WTC11 (cell line): ENCODE measurements around the gene NHSL2. TPM values are rescaled to one million over a fixed set of nuclear protein-coding genes. Genes with fewer than 3 reads are reported as not detected.

Experiments
- ATAC-seq: fragments of 200-7000 bp; cut with Tn5 transposase; 2 replicates; pipeline ENCODE4 v1.10.0; 2021; ENCODE audit warnings: mild to moderate bottlenecking, moderate library complexity
- CTCF ChIA-PET: fragments of 300-600 bp; sonication (Branson Sonifier 250); formaldehyde crosslinking; loops from one replicate; lab custom pipeline; 2021; ENCODE audit warnings: antibody characterized with exemption; lab: Charles Lee
- POLR2A ChIA-PET: fragments of 350-600 bp; sonication (Branson Sonifier 250); formaldehyde crosslinking; loops from one replicate; lab custom pipeline; 2021; ENCODE audit warnings: antibody characterized with exemption; lab: Charles Lee
- DNase-seq: peaks from one replicate; pipeline ENCODE4 v3.0.0; 2021; ENCODE audit warnings: low spot score
- H3K27ac Mint-ChIP-seq: 2 replicates; pipeline ENCODE4 v1.8.0; 2021; ENCODE audit warnings: mixed read lengths
- H3K27me3 Mint-ChIP-seq: 2 replicates; pipeline ENCODE4 v1.8.0; 2021; ENCODE audit warnings: low read depth, mild to moderate bottlenecking, moderate library complexity, mixed read lengths
- H3K36me3 Mint-ChIP-seq: 2 replicates; pipeline ENCODE4 v1.8.0; 2021; ENCODE audit warnings: mixed read lengths
- H3K4me1 Mint-ChIP-seq: 2 replicates; pipeline ENCODE4 v1.8.0; 2022; ENCODE audit warnings: mixed read lengths
- H3K4me3 Mint-ChIP-seq: 2 replicates; pipeline ENCODE4 v1.8.0; 2021; ENCODE audit warnings: mild to moderate bottlenecking, moderate library complexity, mixed read lengths
- H3K9me3 Mint-ChIP-seq: 2 replicates; pipeline ENCODE4 v1.8.0; 2021; ENCODE audit warnings: mixed read lengths
- ATF3 ChIP-seq: sonication (generic); formaldehyde crosslinking; conservative IDR thresholded peaks from 2 replicates; pipeline ENCODE4 v1.8.1; 2022; ENCODE audit warnings: mild to moderate bottlenecking, missing genetic modification reagents
- ESRRA ChIP-seq: sonication (generic); formaldehyde crosslinking; IDR thresholded peaks from 2 replicates; pipeline ENCODE4 v1.8.1; 2022; ENCODE audit warnings: mild to moderate bottlenecking, missing genetic modification reagents, borderline replicate concordance
- NR1H2 ChIP-seq: sonication (generic); formaldehyde crosslinking; IDR thresholded peaks from 2 replicates; pipeline ENCODE4 v1.9.0; 2021; ENCODE audit warnings: mild to moderate bottlenecking, moderate library complexity, missing genetic modification reagents
- OVOL2 ChIP-seq: fragments of 250-450 bp; sonication (Bioruptor Pico); IDR thresholded peaks from 2 replicates; pipeline ENCODE4 v1.9.0; 2021; ENCODE audit warnings: mild to moderate bottlenecking, borderline replicate concordance
- RORB ChIP-seq: fragments of 250-450 bp; sonication (Bioruptor Pico); IDR thresholded peaks from 2 replicates; pipeline ENCODE4 v1.9.0; 2021; ENCODE audit warnings: mild to moderate bottlenecking
- TCF7 ChIP-seq: sonication (generic); formaldehyde crosslinking; IDR thresholded peaks from 2 replicates; pipeline ENCODE4 v1.8.0; 2022; ENCODE audit warnings: mild to moderate bottlenecking, low read depth, missing genetic modification reagents, moderate library complexity
- USF2 ChIP-seq: sonication (generic); formaldehyde crosslinking; IDR thresholded peaks from 2 replicates; pipeline ENCODE4 v1.8.1; 2023; ENCODE audit warnings: mild to moderate bottlenecking, missing genetic modification reagents, moderate library complexity
- ZMAT4 ChIP-seq: fragments of 250-450 bp; sonication (Bioruptor Pico); IDR thresholded peaks from 2 replicates; pipeline ENCODE4 v1.9.0; 2021; ENCODE audit warnings: mild to moderate bottlenecking
- ZNF219 ChIP-seq: sonication (generic); formaldehyde crosslinking; IDR thresholded peaks from 2 replicates; pipeline ENCODE4 v1.8.0; 2023; ENCODE audit warnings: missing genetic modification reagents, mild to moderate bottlenecking, borderline replicate concordance
- ZNF232 ChIP-seq: sonication (generic); formaldehyde crosslinking; IDR thresholded peaks from 2 replicates; pipeline ENCODE4 v1.8.0; 2022; ENCODE audit warnings: mild to moderate bottlenecking, missing genetic modification reagents
- ZNF425 ChIP-seq: fragments of 250-450 bp; sonication (Bioruptor Pico); conservative IDR thresholded peaks from 2 replicates; pipeline ENCODE4 v1.9.0; 2021; ENCODE audit warnings: mild to moderate bottlenecking
- total RNA-seq: library from RNA; stranded (reverse); gene quantifications from 3 replicates; pipeline ENCODE4 v1.2.3, GENCODE V29; 2021
- TF ChIP-seq, protein P1 (sequence below): sonication (generic); formaldehyde crosslinking; IDR thresholded peaks from 2 replicates; pipeline ENCODE4 v1.8.1; 2023; ENCODE audit warnings: mild to moderate bottlenecking, missing genetic modification reagents
- TF ChIP-seq, protein P2 (sequence below): sonication (generic); formaldehyde crosslinking; IDR thresholded peaks from 2 replicates; pipeline ENCODE4 v1.8.0; 2023; ENCODE audit warnings: missing genetic modification reagents, mild to moderate bottlenecking, borderline replicate concordance
- TF ChIP-seq, protein P3 (sequence below): fragments of 250-450 bp; sonication (Bioruptor Pico); IDR thresholded peaks from 2 replicates; pipeline ENCODE4 v1.8.0; 2021; ENCODE audit warnings: mild to moderate bottlenecking
- TF ChIP-seq, protein P4 (sequence below): sonication (generic); formaldehyde crosslinking; IDR thresholded peaks from 2 replicates; pipeline ENCODE4 v1.8.1; 2023; ENCODE audit warnings: mild to moderate bottlenecking, missing genetic modification reagents

The NHSL2 gene
- total RNA-seq, 1 experiment from 2014 or later = 7.9 TPM

DNA sequence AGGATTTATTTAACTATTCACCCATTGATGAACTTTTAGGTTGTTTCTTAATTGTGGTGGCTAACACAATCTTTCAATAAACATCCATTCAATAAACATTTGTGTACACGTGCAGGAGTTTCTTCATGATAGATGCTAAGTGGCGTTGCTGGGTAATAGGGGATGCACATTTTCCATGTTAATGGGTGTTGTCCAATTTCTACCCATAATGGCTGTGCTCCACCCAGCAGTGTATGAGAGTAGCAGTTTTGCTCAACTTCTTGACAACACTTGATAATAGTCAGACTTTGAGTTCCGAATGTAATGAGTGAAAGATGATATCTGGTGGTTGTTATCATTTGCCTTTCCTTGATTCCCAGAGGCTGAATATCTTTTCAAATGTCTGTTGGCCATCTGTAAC, 104.7 kb downstream of the NHSL2 start:
- DNase-seq (no peak), ATAC-seq (no peak)
- peaks cover 12% of the 10 kb centered on the region for H3K4me1 Mint-ChIP-seq
- POLR2A ChIA-PET = no interaction called here
- no peak overlapping the region for H3K27ac Mint-ChIP-seq
- H3K4me3 Mint-ChIP-seq = no peak overlapping the region
- TF ChIP-seq ZNF425 = no peak
- TF ChIP-seq TCF7 = no peak
- TF ChIP-seq ZMAT4 (CRISPR knock-in tag) = no peak
- TF ChIP-seq NR1H2 = no peak
- no peak for TF ChIP-seq ZNF232 (CRISPR knock-in tag)
- TF ChIP-seq OVOL2 (CRISPR knock-in tag) = no peak
- TF ChIP-seq, protein P1, sequence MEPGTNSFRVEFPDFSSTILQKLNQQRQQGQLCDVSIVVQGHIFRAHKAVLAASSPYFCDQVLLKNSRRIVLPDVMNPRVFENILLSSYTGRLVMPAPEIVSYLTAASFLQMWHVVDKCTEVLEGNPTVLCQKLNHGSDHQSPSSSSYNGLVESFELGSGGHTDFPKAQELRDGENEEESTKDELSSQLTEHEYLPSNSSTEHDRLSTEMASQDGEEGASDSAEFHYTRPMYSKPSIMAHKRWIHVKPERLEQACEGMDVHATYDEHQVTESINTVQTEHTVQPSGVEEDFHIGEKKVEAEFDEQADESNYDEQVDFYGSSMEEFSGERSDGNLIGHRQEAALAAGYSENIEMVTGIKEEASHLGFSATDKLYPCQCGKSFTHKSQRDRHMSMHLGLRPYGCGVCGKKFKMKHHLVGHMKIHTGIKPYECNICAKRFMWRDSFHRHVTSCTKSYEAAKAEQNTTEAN (CRISPR knock-in tag) = no peak
- no peak for TF ChIP-seq RORB
- TF ChIP-seq, protein P2, sequence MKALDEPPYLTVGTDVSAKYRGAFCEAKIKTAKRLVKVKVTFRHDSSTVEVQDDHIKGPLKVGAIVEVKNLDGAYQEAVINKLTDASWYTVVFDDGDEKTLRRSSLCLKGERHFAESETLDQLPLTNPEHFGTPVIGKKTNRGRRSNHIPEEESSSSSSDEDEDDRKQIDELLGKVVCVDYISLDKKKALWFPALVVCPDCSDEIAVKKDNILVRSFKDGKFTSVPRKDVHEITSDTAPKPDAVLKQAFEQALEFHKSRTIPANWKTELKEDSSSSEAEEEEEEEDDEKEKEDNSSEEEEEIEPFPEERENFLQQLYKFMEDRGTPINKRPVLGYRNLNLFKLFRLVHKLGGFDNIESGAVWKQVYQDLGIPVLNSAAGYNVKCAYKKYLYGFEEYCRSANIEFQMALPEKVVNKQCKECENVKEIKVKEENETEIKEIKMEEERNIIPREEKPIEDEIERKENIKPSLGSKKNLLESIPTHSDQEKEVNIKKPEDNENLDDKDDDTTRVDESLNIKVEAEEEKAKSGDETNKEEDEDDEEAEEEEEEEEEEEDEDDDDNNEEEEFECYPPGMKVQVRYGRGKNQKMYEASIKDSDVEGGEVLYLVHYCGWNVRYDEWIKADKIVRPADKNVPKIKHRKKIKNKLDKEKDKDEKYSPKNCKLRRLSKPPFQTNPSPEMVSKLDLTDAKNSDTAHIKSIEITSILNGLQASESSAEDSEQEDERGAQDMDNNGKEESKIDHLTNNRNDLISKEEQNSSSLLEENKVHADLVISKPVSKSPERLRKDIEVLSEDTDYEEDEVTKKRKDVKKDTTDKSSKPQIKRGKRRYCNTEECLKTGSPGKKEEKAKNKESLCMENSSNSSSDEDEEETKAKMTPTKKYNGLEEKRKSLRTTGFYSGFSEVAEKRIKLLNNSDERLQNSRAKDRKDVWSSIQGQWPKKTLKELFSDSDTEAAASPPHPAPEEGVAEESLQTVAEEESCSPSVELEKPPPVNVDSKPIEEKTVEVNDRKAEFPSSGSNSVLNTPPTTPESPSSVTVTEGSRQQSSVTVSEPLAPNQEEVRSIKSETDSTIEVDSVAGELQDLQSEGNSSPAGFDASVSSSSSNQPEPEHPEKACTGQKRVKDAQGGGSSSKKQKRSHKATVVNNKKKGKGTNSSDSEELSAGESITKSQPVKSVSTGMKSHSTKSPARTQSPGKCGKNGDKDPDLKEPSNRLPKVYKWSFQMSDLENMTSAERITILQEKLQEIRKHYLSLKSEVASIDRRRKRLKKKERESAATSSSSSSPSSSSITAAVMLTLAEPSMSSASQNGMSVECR (CRISPR knock-in tag) = no peak
- no peak for TF ChIP-seq ZNF219
- TF ChIP-seq ATF3 = no peak
- no peak for TF ChIP-seq ESRRA (CRISPR knock-in tag)
- TF ChIP-seq, protein P3, sequence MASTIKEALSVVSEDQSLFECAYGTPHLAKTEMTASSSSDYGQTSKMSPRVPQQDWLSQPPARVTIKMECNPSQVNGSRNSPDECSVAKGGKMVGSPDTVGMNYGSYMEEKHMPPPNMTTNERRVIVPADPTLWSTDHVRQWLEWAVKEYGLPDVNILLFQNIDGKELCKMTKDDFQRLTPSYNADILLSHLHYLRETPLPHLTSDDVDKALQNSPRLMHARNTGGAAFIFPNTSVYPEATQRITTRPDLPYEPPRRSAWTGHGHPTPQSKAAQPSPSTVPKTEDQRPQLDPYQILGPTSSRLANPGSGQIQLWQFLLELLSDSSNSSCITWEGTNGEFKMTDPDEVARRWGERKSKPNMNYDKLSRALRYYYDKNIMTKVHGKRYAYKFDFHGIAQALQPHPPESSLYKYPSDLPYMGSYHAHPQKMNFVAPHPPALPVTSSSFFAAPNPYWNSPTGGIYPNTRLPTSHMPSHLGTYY (CRISPR knock-in tag) = no peak
- CTCF ChIA-PET = no interaction called here
- peaks cover 17% of the 10 kb centered on the region for H3K27me3 Mint-ChIP-seq
- H3K36me3 Mint-ChIP-seq = peaks cover 21% of the 10 kb centered on the region
- H3K9me3 Mint-ChIP-seq = no peaks in the 10 kb centered on the region

DNA sequence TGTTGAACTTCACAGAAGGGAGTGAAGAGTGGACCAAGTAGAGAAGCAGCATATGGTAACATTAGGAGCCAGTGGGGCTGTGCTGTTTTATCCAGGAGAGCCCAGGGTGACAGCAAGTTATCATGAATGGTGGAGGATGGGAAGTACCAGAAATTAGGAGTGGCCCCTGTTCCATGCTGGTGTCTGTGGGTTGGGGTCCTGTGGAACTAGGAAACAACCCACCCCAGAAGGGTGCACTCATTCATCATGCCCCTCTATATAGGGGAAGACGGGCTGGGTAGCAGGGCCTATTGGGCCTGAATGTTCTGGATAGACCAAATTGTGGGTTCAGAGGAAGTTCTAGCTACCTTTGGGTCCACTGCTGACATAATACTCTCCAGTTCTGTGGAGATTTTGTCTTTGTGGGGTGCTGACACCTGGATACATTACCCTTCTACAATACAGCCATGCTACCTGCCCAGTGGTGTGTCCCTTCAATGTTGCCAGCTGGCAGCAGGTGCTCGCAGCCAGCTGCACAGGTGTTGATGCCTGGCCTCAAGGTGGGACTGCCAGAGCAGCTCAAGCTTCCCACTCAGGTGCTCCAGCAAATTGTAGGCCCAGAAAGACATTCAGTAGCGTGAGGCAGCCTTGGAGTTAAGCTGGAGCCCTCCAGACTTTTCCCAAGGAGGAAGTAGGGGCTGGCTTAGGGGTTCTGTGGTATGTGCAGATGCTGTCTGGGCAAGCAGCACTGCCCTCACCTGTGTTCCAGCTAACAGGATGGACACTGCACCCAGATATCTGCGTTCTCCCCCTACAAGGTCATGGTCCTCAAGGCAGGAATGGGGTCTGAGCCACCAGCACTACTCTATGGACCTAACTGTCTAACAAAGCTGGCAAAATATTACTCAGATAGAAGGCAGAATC, 106.5 kb downstream of the NHSL2 start:
- ATAC-seq = no peak
- H3K36me3 Mint-ChIP-seq = peaks cover 5% of the 10 kb centered on the region
- H3K27me3 Mint-ChIP-seq = peaks cover 17% of the 10 kb centered on the region
- H3K4me1 Mint-ChIP-seq = peaks cover 16% of the 10 kb centered on the region
- no peak overlapping the region for H3K27ac Mint-ChIP-seq
- DNase-seq = no peak
- H3K9me3 Mint-ChIP-seq = no peaks in the 10 kb centered on the region
- H3K4me3 Mint-ChIP-seq = no peak overlapping the region
- ChIA-PET CTCF (interaction anchor here (0.9 to 3.1 kb wide), 7 partner anchors 12 to 110 kb away, joined by 4 to 19 read pairs (median 9); partner anchors contain the start of gene NHSL2), POLR2A (interaction anchor here (0.6 kb wide), 1 partner anchor 107 kb away, joined by 4 read pairs; the partner anchor contains the start of gene NHSL2)
- TF ChIP-seq USF2 (CRISPR knock-in tag) = no peak
- no peak for TF ChIP-seq ATF3
- TF ChIP-seq ZNF425 = no peak
- TF ChIP-seq, protein P4, sequence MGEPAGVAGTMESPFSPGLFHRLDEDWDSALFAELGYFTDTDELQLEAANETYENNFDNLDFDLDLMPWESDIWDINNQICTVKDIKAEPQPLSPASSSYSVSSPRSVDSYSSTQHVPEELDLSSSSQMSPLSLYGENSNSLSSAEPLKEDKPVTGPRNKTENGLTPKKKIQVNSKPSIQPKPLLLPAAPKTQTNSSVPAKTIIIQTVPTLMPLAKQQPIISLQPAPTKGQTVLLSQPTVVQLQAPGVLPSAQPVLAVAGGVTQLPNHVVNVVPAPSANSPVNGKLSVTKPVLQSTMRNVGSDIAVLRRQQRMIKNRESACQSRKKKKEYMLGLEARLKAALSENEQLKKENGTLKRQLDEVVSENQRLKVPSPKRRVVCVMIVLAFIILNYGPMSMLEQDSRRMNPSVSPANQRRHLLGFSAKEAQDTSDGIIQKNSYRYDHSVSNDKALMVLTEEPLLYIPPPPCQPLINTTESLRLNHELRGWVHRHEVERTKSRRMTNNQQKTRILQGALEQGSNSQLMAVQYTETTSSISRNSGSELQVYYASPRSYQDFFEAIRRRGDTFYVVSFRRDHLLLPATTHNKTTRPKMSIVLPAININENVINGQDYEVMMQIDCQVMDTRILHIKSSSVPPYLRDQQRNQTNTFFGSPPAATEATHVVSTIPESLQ = no peak
